ENCODE measurements around the gene SLC6A18. TPM values are rescaled to one million over a fixed set of nuclear protein-coding genes. Genes with fewer than 3 reads are reported as not detected.

The SLC6A18 gene
- total and polyA plus RNA-seq, 2 of the 13 experiments (the other 11 are each of a cell fraction or from before 2014, with no cell fraction given), result not detected

GRCh38 chr5:1199649-1200494 is 25.3 kb upstream of the SLC6A18 start (continued):
- 0 out of 2 replicates have a peak, but pooled peaks have one; percentile 25 for TF ChIP-seq PAXIP1 (CRISPR knock-in tag; conservative IDR thresholded peaks at IDR 0.05)
- no peak for TF ChIP-seq DPF2 (CRISPR knock-in tag; IDR thresholded peaks at IDR 0.05; ENCODE audit: borderline replicate concordance, low read depth)
- TF ChIP-seq ZNF460 (CRISPR knock-in tag; IDR thresholded peaks at IDR 0.05; ENCODE audit: borderline replicate concordance), result no peak
- no peak for TF ChIP-seq MIXL1 (CRISPR knock-in tag; IDR thresholded peaks at IDR 0.05)
- TF ChIP-seq ZNF234 (CRISPR knock-in tag; conservative IDR thresholded peaks at IDR 0.05), result no peak
- TF ChIP-seq IKZF1 (IDR thresholded peaks at IDR 0.05), result 0 out of 2 replicates have a peak, but pooled peaks have one; percentile 45
- no peak for TF ChIP-seq NR2F2 (IDR thresholded peaks at IDR 0.05; ENCODE audit: borderline replicate concordance, low read depth)
- TF ChIP-seq RARA (CRISPR knock-in tag; IDR thresholded peaks at IDR 0.05), result no peak
- TF ChIP-seq RFXAP (CRISPR knock-in tag; IDR thresholded peaks at IDR 0.05; ENCODE audit: borderline replicate concordance), result no peak; the same call in 1 of the 2 replicates
- TF ChIP-seq ZNF281 (CRISPR knock-in tag; IDR thresholded peaks at IDR 0.05; ENCODE audit: borderline replicate concordance), result no peak
- TF ChIP-seq PATZ1 (CRISPR knock-in tag; IDR thresholded peaks at IDR 0.05), result peak; percentile 53; the same call in 1 of the 2 replicates
- TF ChIP-seq ZNF10 (CRISPR knock-in tag; IDR thresholded peaks at IDR 0.05; ENCODE audit: borderline replicate concordance, low read depth), result no peak
- no peak for TF ChIP-seq NR2F6 (IDR thresholded peaks at IDR 0.05)
- TF ChIP-seq NR2F6 (CRISPR knock-in tag; IDR thresholded peaks at IDR 0.05), result peak; percentile 58; the same call in 1 of the 2 replicates
- no peak for TF ChIP-seq DNMT1 (CRISPR knock-in tag; IDR thresholded peaks at IDR 0.05)
- TF ChIP-seq FIP1L1 (IDR thresholded peaks at IDR 0.05; ENCODE audit: borderline replicate concordance, insufficient read depth, low read depth, low read length), result no peak
- no peak for TF ChIP-seq ZNF772 (CRISPR knock-in tag; IDR thresholded peaks at IDR 0.05)
- TF ChIP-seq HNRNPL (IDR thresholded peaks at IDR 0.05; ENCODE audit: low read depth, low read length), result 0 out of 2 replicates have a peak, but pooled peaks have one; percentile 40
- TF ChIP-seq HNF4G (IDR thresholded peaks at IDR 0.05; ENCODE audit: borderline replicate concordance, low read depth, low read length), result 0 out of 2 replicates have a peak, but pooled peaks have one; percentile 20
- no peak for TF ChIP-seq HNF4G (CRISPR knock-in tag; IDR thresholded peaks at IDR 0.05; ENCODE audit: borderline replicate concordance, low read depth)
- TF ChIP-seq SAFB2 (CRISPR knock-in tag; IDR thresholded peaks at IDR 0.05; ENCODE audit: borderline replicate concordance, low read depth), result no peak
- TF ChIP-seq NR2C2 (CRISPR knock-in tag; IDR thresholded peaks at IDR 0.05; ENCODE audit: borderline replicate concordance), result peak; percentile 70

Data from HepG2 (cell line).